ENCODE measurements around the gene LIPE. TPM values are rescaled to one million over a fixed set of nuclear protein-coding genes. Genes with fewer than 3 reads are reported as not detected.
A peak's percentile ranks its signal among the peaks of the same experiment; 100 is the strongest.

The LIPE gene
- total and polyA plus RNA-seq, 4 donors, result 3.6 to 7.7 (median 4.5) TPM

DNA sequence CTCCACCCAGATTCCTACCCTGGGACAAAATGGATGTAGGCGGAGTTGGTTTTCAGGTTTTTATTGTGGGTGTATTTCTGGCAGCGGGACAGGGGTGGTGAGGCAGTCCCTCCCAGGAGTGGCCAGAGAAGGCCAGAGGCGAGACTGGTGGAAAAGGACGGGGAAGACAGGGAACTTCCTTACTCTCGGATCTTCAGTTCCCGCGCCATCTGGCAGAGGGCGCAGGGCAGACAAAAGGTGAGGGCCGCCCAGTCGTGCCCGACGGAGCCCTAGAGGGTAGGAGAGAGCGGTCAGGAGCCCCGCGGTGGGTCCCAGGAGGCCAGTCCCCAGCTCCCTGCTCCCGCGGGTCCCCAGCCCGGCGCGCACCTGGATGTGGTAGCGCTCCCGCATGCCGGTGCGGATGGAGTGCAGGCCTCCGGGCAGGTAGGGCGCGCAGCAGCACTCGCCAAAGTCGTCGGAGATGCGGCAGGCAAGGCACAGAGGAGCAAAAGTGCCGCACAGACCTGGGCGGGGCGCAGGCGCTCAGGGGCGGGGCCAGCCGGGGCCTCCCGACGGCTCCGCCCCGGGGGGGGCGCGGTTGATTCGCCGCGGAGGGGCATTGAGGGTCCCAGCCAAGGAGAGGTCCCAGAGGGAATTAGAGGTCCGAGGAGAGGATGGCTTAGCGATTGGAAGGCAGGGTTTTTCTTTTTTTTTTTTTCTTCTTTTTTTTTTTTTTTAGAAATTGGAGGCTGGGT is 40.0 kb downstream of the LIPE start:
- WGBS, 2 donors, result 2 to 3% methylated on average over 41 to 48 of the region's 48 CpGs
- peaks cover 0 to 2% (median 0%) of the 10 kb centered on the region in 5 donors for H3K4me1 ChIP-seq (ENCODE audit: control insufficient read depth in 5 of 5, insufficient read depth in 5 of 5, low read length in 5 of 5)
- no peak overlapping the region for H3K9ac ChIP-seq (ENCODE audit: insufficient read depth in 1 of 2, low read length in 2 of 2)
- H3K4me3 ChIP-seq, result no peak overlapping the region
- ATAC-seq (ENCODE audit: insufficient read depth, low FRiP score) (peak; percentile 82), DNase-seq (peak in 2 of 3 donors; percentile 29 to 37)
- H3K9me3 ChIP-seq (ENCODE audit: control insufficient read depth in 4 of 4, insufficient read depth in 3 of 4, low read length in 3 of 4), result peaks cover 0 to 4% (median 0%) of the 10 kb centered on the region in 4 donors
- H3K27ac ChIP-seq (ENCODE audit: low read depth in 1 of 2, low read length in 1 of 2), result no peak overlapping the region
- no peaks in the 10 kb centered on the region for H3K36me3 ChIP-seq (ENCODE audit: control insufficient read depth in 4 of 4, insufficient read depth in 4 of 4, low read length in 4 of 4)
- peak; percentile 19 for TF ChIP-seq CTCF (IDR thresholded peaks at IDR 0.05; ENCODE audit: control extremely low read depth, extremely low read depth)
- peaks cover 0 to 30% (median 17%) of the 10 kb centered on the region in 3 donors for H3K27me3 ChIP-seq (ENCODE audit: control insufficient read depth in 3 of 3, insufficient read depth in 3 of 3, low read length in 2 of 3)

GRCh38 chr19:42380155-42380554 is 47.0 kb downstream of the LIPE start:
- Histone ChIP-seq H3K4me3 (no peak overlapping the region), H3K4me1 (ENCODE audit: control insufficient read depth in 5 of 5, insufficient read depth in 5 of 5, low read length in 5 of 5) (no peaks in the 10 kb centered on the region), H3K9me3 (ENCODE audit: control insufficient read depth in 4 of 4, insufficient read depth in 3 of 4, low read length in 3 of 4) (peaks cover 0 to 3% (median 0%) of the 10 kb centered on the region in 4 donors), H3K9ac (ENCODE audit: insufficient read depth in 1 of 2, low read length in 2 of 2) (no peak overlapping the region), H3K27ac (ENCODE audit: low read depth in 1 of 2, low read length in 1 of 2) (no peak overlapping the region), H3K27me3 (ENCODE audit: control insufficient read depth in 3 of 3, insufficient read depth in 3 of 3, low read length in 2 of 3) (peaks cover 0 to 4% (median 2%) of the 10 kb centered on the region in 3 donors), H3K36me3 (ENCODE audit: control insufficient read depth in 4 of 4, insufficient read depth in 4 of 4, low read length in 4 of 4) (peaks cover 0 to 12% (median 2%) of the 10 kb centered on the region in 4 donors)
- TF ChIP-seq CTCF (IDR thresholded peaks at IDR 0.05; ENCODE audit: control extremely low read depth, extremely low read depth), result no peak
- DNase-seq (no peak), ATAC-seq (ENCODE audit: insufficient read depth, low FRiP score) (no peak)
- 79 to 89% methylated on average over 6 of the region's 6 CpGs for WGBS, 2 donors

GRCh38 chr19:42378225-42379215 is 48.7 kb downstream of the LIPE start:
- 75 to 86% methylated on average over 17 of the region's 17 CpGs for WGBS, 2 donors
- H3K27ac ChIP-seq (ENCODE audit: low read depth in 1 of 2, low read length in 1 of 2), result no peak overlapping the region
- no peaks in the 10 kb centered on the region for H3K4me1 ChIP-seq (ENCODE audit: control insufficient read depth in 5 of 5, insufficient read depth in 5 of 5, low read length in 5 of 5)
- H3K4me3 ChIP-seq, result no peak overlapping the region
- TF ChIP-seq CTCF (IDR thresholded peaks at IDR 0.05; ENCODE audit: control extremely low read depth, extremely low read depth), result no peak
- H3K9me3 ChIP-seq (ENCODE audit: control insufficient read depth in 4 of 4, insufficient read depth in 3 of 4, low read length in 3 of 4), result peaks cover 0 to 3% (median 0%) of the 10 kb centered on the region in 4 donors
- DNase-seq, result no peak
- peaks cover 0 to 4% (median 2%) of the 10 kb centered on the region in 3 donors for H3K27me3 ChIP-seq (ENCODE audit: control insufficient read depth in 3 of 3, insufficient read depth in 3 of 3, low read length in 2 of 3)
- H3K36me3 ChIP-seq (ENCODE audit: control insufficient read depth in 4 of 4, insufficient read depth in 4 of 4, low read length in 4 of 4), result peaks cover 0 to 21% (median 5%) of the 10 kb centered on the region in 4 donors
- ATAC-seq (ENCODE audit: insufficient read depth, low FRiP score), result no peak
- no peak overlapping the region for H3K9ac ChIP-seq (ENCODE audit: insufficient read depth in 1 of 2, low read length in 2 of 2)
